GM20000 (cell line): ENCODE measurements around the gene DRD4.

ENCODE experiments used
- DNase-seq: peaks from one replicate; pipeline ENCODE4 v3.0.0; 2012; ENCODE audit warnings: low spot score
- CTCF ChIP-seq: IDR thresholded peaks from 2 replicates; pipeline ENCODE4 v1.5.1; 2012; ENCODE audit warnings: mild to moderate bottlenecking, control low read depth; ENCODE audit errors: extremely low read depth, missing control alignments

Gene DRD4

GRCh38 chr11:618856-619627, 18.0 kb upstream of the DRD4 start:
- no peak for TF ChIP-seq CTCF

DNA sequence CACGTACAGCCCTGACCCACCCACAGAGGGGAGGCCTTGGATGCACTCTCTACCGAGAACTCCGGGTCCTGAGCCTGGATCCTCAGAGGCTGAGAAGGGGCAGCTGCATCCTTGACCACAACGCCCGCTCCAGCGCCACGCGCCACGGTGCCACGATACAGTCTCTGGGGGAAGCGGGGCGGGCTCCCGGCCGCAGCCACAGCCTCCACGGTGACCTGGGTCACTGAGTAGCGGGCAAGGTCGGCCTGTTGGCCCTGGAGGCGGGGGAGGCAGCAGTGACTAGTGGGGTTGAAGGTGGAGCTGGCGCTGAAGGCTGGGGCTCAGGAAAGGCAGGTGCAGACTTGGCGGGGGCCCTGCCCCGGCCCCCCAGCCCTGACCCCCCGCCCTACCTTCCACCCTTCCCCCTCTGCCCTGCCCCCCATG, 17.4 kb upstream of the DRD4 start:
- no peak for TF ChIP-seq CTCF
- no peak for DNase-seq

More at GRCh38 chr11:618856-619627, 18.0 kb upstream of the DRD4 start:
- no peak for DNase-seq

- no peak for TF ChIP-seq CTCF
- no peak for DNase-seq
Measured at GRCh38 chr11:620201-620600, 16.9 kb upstream of the DRD4 start.

GRCh38 chr11:620935-621814, 15.9 kb upstream of the DRD4 start:
- TF ChIP-seq CTCF: no peak
- no peak for DNase-seq

DNA sequence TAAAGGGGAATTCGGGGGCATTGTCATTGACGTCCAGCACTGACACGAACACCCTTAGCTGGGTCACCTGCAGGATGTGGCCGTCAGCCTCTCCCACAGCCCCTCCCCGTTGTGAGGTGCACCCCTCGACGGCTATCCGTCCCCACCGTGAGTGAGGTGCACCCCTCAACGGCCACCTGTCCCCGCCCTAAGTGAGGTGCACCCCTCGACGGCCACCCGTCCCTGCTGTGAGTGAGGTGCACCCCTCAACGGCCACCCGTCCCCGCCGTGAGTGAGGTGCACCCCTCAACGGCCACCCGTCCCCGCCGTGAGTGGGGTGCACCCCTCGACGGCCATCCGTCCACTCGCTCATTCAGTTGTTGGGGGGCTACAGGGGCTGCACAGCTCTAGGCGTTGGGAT, 15.2 kb upstream of the DRD4 start:
- DNase-seq: no peak
- no peak for TF ChIP-seq CTCF

- TF ChIP-seq CTCF: no peak
Measured at GRCh38 chr11:623349-623869, 13.7 kb upstream of the DRD4 start.

More at GRCh38 chr11:623349-623869, 13.7 kb upstream of the DRD4 start:
- DNase-seq: no peak
